HepG2 (cell line): ENCODE results near the gene FAM89B. TPM values are rescaled to one million over a fixed set of nuclear protein-coding genes. Genes with fewer than 3 reads are reported as not detected.

Experiments
- AFF4 ChIP-seq: sonication (generic); formaldehyde crosslinking; IDR thresholded peaks from 2 replicates; pipeline ENCODE4 v1.4.0; 2020; ENCODE audit warnings: missing genetic modification reagents
- DZIP1 ChIP-seq: sonication (generic); formaldehyde crosslinking; IDR thresholded peaks from 2 replicates; pipeline ENCODE4 v1.5.0; 2020; ENCODE audit warnings: mild to moderate bottlenecking, missing genetic modification reagents
- FOXC1 ChIP-seq: sonication (generic); formaldehyde crosslinking; IDR thresholded peaks from 2 replicates; pipeline ENCODE4 v1.8.0; 2022; ENCODE audit warnings: mild to moderate bottlenecking, missing genetic modification reagents, borderline replicate concordance
- HIC2 ChIP-seq: sonication (generic); formaldehyde crosslinking; IDR thresholded peaks from 2 replicates; pipeline ENCODE4 v1.9.0; 2022; ENCODE audit warnings: low read depth, missing genetic modification reagents
- KDM4B ChIP-seq: sonication (generic); formaldehyde crosslinking; IDR thresholded peaks from 2 replicates; pipeline ENCODE4 v1.4.0; 2020; ENCODE audit warnings: missing genetic modification reagents
- ZNF12 ChIP-seq: sonication (generic); formaldehyde crosslinking; IDR thresholded peaks from 2 replicates; pipeline ENCODE4 v1.5.0; 2020; ENCODE audit warnings: missing genetic modification reagents
- ZNF512 ChIP-seq: sonication (generic); formaldehyde crosslinking; IDR thresholded peaks from 2 replicates; pipeline ENCODE4 v1.4.0; 2020; ENCODE audit warnings: mild to moderate bottlenecking, missing genetic modification reagents
- ZNF891 ChIP-seq: sonication (generic); formaldehyde crosslinking; IDR thresholded peaks from 2 replicates; pipeline ENCODE4 v1.5.0; 2020; ENCODE audit warnings: mild to moderate bottlenecking, missing genetic modification reagents
- polyA plus RNA-seq, 8 experiments: library from polyadenylated mRNA; depleted of rRNA in 3 of 8; stranded (reverse) in 7 of 8; unstranded in 1 of 8; fragments of >200 nt; fragmentation: Illumina TruSeq in 4 of 8; extraction: Trizol in 4 of 8; gene quantifications; 2 replicates each; pipeline versions ENCODE4 v1.2.1 to v1.2.3, GENCODE V29; 2011 to 2016; ENCODE audit warnings: low read depth in 4 of 8, missing spikeins in 1 of 8, mixed read lengths in 1 of 8; ENCODE audit not compliant: insufficient read depth in 1 of 8
- total RNA-seq, 5 experiments: library from RNA; depleted of rRNA; stranded (reverse); fragments of >200 nt; fragmentation: Illumina TruSeq; extraction: Trizol; gene quantifications; 2 replicates each; pipeline ENCODE4 v1.2.3, GENCODE V29; 2016; ENCODE audit warnings: low read depth in 1 of 5

FAM89B gene
- total and polyA plus RNA-seq, 2 of the 13 experiments (the other 11 are each of a cell fraction or from before 2014, with no cell fraction given) = 5.7 to 8.0 TPM

GRCh38 chr11:65552388-65552951 is 19.9 kb upstream of the FAM89B start (continued):
- TF ChIP-seq AFF4 (CRISPR knock-in tag) (no peak), DZIP1 (0 out of 2 replicates have a peak, but pooled peaks have one; percentile 40), ZNF512 (CRISPR knock-in tag) (no peak), HIC2 (CRISPR knock-in tag) (0 out of 2 replicates have a peak, but pooled peaks have one; percentile 45), ZNF891 (peak; percentile 29; the same call in 1 of the 2 replicates), ZNF12 (CRISPR knock-in tag) (no peak), KDM4B (CRISPR knock-in tag) (no peak), FOXC1 (CRISPR knock-in tag) (no peak)
